Fibroblast of the conjunctiva (primary cell): Measurements from ENCODE around the gene ARPC1B.
A peak's percentile ranks its signal among the peaks of the same experiment; 100 is the strongest.
"Not testable (repeated sequence)": the region's sequence is repeated elsewhere in the genome, so short reads cannot be mapped to it uniquely, and the experiment has no call there.

ENCODE experiments used
- DNase-seq: peaks from one replicate; pipeline ENCODE4 v3.0.0-alpha.2; 2010; ENCODE audit warnings: low read depth

The ARPC1B gene

GRCh38 chr7:99368750-99369389 is 5.7 kb upstream of the ARPC1B start:
- no peak for DNase-seq

- no peak for DNase-seq
Measured at GRCh38 chr7:99369767-99370391, 4.7 kb upstream of the ARPC1B start.

GRCh38 chr7:99371376-99371920 is 3.1 kb upstream of the ARPC1B start:
- no peak for DNase-seq

- DNase-seq = no peak
Measured at GRCh38 chr7:99372275-99373090, 2.0 kb upstream of the ARPC1B start.

GRCh38 chr7:99373091-99374066 is 1.2 kb upstream of the ARPC1B start:
- DNase-seq = no peak

GRCh38 chr7:99375070-99375807 is 709 bp downstream of the ARPC1B start:
- peak; percentile 62 for DNase-seq

GRCh38 chr7:99379043-99379577 is 4.6 kb downstream of the ARPC1B start:
- DNase-seq = peak; percentile 91

- DNase-seq = not testable (repeated sequence)
Measured at GRCh38 chr7:99379693-99380031, 5.1 kb downstream of the ARPC1B start.

- no peak for DNase-seq
Measured at GRCh38 chr7:99380032-99380822, 5.7 kb downstream of the ARPC1B start.

GRCh38 chr7:99380823-99381663 is 6.5 kb downstream of the ARPC1B start:
- no peak for DNase-seq

- no peak for DNase-seq
Measured at GRCh38 chr7:99381664-99382075, 7.1 kb downstream of the ARPC1B start.

- no peak for DNase-seq
Measured at GRCh38 chr7:99383203-99383602, 8.7 kb downstream of the ARPC1B start.

GRCh38 chr7:99383791-99384370 is 9.4 kb downstream of the ARPC1B start:
- DNase-seq = no peak

- DNase-seq = no peak
Measured at GRCh38 chr7:99384523-99384922, 10.0 kb downstream of the ARPC1B start.

- no peak for DNase-seq
Measured at GRCh38 chr7:99385564-99385963, 11.0 kb downstream of the ARPC1B start.

- no peak for DNase-seq
Measured at GRCh38 chr7:99386584-99387238, 12.2 kb downstream of the ARPC1B start.

GRCh38 chr7:99387239-99387635 is 12.7 kb downstream of the ARPC1B start:
- DNase-seq = not testable (repeated sequence)

- DNase-seq = no peak
Measured at GRCh38 chr7:99387912-99388311, 13.4 kb downstream of the ARPC1B start.
